ENCODE measurements around the gene ROR1.

The ROR1 gene

GRCh38 chr1:64117492-64117891 lies 343.7 kb downstream of the ROR1 start:
- DNase-seq: no peak

DNA sequence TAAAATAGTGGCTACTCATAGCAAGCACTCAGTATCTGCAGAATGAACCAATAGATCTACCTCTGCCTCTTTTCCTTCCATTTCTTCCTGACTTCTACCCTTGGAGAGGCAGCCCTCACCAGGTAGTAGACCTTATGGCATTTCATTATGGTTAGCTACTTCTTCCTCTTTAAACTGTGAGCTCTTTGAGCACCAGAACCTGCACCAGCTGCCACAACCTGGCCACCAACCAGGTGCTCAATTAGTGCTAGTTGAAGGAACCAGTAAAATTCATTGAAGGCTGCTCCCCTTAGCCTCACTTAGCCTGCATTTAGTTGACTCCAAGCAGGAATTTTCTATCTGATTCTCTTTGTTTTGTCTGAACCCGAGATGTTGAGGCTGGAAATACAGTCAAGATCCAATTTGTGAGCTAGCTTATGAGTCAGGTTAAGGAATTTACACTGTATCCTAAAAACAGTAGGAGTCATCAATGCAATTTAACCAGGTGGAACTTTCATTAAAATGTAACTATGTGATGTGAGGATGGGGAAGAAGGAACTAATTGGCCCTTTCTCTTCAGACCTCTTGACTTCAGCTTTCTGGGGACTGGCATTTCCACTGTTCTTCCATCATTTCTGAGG lies 348.1 kb downstream of the ROR1 start:
- no peak for DNase-seq

DNA sequence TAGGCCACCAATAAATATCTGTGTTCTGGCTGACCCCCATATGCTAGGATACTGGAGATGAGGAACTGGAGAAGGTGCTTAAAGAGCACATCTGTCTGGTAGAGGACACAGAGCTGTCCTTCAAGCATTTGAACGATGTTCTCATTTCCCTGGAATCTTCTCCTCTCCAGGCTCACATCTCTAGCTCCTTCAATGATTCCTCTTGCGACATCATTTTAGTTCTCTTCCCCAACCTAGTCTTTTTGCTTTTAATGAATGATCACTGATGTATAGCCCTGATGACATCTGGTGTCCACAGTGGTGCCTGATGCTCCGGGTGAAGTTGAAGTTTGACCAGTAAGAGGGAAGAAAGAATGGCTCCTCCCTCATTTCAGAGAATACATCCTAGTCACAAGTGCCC lies 348.8 kb downstream of the ROR1 start:
- DNase-seq: no peak

DNA sequence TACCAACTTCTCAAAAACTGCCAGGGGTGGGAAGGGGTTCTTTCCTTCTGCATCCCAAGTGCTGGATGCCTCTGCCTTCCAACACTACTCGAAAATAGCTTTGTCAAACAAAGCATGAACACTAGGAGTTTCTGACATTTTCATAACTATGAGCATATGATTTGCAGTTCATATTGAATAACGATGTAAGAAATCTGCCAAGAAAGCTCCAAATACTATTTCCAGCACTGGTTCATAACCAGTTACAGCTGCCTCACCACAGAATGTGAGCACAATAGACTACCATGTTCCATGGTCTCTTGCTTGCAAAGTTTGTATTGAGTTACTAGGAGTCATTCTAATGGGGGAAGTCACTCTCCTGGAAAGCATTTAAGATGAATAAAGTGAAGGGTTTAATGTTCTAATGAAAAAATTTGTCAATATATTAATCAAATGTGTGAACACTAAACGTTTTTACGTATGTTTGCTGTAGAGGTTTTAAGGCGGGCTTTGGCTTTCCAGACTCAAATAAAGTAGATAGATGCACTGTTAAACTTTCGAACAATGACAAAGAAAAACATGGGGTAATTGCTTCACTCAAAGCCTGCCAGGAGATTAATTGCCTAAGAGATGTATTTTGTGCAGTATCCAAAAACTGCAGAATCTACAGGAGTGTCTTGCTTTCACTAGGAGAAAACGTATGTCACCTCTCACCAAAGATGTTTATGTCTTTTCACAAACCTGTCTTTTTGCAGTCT lies 351.1 kb downstream of the ROR1 start:
- no peak for DNase-seq

DNA sequence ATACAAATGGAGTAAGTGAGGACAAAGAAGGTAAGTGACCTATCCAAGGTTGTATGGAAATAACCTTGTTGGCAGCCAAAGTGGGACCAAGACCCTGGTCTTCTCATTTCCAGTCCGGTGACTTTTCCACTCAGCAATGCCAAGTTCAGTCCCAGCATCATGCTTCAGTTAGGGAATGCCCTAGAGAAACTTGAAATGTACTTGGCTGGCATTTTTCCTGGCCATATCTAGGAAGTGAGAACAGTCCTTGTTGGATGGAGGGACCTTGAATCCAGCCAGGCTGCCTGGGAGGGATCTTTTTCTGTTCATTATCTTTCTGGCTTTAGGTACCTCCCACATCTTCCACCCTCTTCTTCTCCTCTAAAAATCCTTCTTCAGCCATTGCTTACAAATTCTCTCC lies 352.8 kb downstream of the ROR1 start:
- no peak for DNase-seq

DNA sequence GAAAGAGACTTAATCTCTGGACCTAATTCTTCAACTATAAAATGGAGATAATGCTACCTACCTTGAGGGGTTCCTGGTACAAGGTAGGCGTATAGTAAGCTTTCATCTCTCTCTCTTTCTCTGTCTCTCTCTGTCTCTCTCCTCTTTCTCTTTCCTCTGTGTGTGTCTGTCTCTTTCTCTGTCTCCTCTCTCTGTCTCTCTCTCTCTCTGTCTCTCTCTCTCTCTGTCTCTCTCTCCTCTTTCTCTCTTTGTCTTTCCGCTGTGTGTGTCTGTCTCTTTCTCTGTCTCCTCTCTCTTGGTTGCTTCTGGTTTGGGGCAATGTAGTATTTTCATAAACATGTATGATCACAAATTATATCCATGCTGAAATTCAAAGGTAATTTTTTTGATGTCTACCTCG lies 353.5 kb downstream of the ROR1 start:
- DNase-seq: no peak

DNA sequence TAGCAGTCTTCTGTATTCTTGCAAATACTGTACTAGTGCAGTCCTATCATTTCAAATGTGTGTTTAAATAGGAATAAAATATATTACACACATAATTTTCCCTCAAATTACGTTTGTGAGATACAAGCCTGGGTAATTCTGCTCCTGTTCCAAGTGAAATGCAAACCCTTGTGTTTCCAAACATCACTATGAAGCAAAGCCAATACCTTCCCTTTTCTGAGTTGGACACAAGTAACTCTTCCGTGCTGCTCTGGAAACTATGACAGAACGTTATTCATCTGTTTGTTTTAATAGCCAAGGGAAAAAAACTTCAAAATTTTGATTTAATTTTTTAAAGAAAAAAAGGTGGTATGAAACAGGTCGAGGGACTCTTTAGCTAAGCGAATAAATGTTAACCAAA lies 355.9 kb downstream of the ROR1 start:
- no peak for DNase-seq

DNA sequence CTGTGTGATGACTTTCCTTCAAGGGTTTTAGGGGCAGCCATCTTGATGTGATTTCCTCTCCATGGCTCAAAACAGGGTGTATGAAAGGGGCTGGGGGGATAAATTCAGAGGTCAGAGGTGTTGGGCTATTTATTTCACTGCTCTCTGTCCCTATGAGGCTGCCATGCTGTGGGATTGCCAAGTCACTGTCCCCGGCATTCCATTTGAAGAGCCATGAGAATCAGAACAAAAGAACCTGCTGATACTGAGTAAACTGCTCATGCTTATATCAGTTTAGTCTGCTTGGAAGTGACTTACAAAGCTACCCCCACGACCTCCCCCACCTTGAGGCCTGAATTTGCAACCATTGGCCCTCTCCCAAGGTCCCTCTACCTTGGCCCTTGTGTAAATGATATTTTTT lies 357.3 kb downstream of the ROR1 start:
- DNase-seq: no peak

GRCh38 chr1:64133036-64133435 lies 359.2 kb downstream of the ROR1 start:
- no peak for DNase-seq

- DNase-seq: no peak
Measured at GRCh38 chr1:64135462-64136223, 361.8 kb downstream of the ROR1 start.

- no peak for DNase-seq
Measured at GRCh38 chr1:64136296-64136695, 362.5 kb downstream of the ROR1 start.

GRCh38 chr1:64136752-64137411 lies 363.1 kb downstream of the ROR1 start:
- peak; percentile 27 for DNase-seq

DNA sequence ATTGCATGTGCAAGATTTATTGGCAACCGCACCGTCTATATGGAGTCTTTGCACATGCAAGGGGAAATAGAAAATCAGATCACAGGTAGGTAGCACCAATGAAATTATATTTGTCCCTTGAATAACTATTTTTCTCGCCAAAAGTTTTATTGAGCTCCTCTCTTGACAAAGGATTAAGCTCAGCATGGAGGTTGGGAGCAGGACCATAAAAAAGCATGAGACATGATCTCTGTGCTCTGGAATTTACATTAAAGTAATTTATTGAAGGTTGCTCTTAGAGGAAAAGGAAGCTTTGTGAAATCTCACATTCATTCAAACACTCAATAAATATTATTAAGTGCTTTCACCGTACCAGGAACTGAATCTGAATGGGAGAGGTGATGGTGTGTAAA lies 363.6 kb downstream of the ROR1 start:
- no peak for DNase-seq

DNA sequence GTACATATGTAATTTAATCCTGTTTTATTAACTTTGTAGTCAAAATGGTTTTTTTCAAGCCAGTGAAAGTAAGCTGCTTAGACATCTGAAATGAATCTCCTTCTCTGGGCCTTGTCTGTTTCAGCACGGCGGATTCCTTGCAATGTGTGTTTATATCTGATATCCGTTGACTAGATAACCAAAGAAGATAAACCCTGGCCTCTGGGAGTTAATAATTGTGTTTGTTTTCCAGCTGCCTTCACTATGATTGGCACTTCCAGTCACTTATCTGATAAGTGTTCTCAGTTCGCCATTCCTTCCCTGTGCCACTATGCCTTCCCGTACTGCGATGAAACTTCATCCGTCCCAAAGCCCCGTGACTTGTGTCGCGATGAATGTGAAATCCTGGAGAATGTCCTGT lies 366.1 kb downstream of the ROR1 start:
- no peak for DNase-seq

DNA sequence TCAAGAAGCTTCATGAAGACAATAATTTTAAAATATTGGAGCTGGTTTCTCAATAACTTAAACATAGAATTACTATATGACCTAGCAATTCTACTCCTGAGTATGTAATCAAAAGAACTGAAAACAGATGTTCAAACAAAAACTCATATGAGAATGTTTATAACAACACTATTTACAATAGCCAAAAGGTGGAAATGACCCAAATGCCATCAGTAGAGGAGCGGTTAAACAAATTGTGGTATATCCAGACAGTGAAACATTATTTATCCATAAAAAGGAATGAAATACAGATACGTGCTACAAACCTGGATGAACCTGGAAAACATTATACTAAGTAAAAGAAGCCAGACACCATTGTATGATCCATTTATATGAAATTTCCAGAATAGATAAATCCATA lies 366.8 kb downstream of the ROR1 start:
- no peak for DNase-seq

GRCh38 chr1:64147045-64147724 lies 373.4 kb downstream of the ROR1 start:
- DNase-seq: no peak

GRCh38 chr1:64147759-64148158 lies 373.9 kb downstream of the ROR1 start:
- DNase-seq: no peak

DNA sequence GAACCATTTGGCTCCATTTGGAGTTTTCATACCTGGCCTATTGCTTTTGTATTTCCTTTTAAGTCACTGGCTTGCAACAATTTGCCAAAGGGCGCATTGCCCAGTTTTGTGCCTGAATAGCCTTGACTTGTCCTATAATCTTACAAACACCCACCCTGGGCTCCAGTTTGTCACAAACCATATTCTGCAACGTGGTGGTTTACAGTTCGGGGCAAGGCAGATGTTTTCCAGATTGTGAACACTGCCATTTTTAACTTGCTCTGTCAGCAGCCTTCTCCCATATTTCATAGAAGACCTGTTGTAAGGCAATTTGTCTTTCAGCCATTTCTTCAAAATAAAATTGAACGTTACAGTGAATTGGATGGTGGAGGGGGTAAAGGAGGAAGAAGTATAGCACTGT lies 376.4 kb downstream of the ROR1 start:
- DNase-seq: no peak

DNA sequence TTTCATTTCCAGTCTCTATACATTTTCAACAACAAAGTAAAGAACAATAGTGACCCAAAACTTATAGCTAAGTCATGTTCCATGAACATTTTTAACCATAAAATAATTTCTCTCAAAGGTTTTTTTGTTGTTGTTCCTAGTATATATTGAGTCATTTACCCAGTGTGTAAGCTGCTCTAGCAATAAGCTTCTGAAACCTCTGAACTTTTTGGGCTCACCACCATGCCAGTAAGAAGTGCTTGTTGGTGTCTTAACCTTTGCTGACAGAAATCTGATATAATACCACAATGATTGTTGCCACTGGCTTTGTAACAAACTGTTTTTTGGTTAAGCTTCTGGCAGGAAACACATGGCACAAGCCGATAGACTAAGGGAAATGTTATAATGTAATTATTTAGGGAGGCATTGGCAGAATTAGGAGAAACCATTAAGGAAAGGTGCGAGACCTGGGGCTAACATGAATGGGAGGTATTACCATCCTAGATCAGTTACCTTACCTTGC lies 377.0 kb downstream of the ROR1 start:
- no peak for DNase-seq

- DNase-seq: no peak
Measured at GRCh38 chr1:64155278-64155677, 381.5 kb downstream of the ROR1 start.

DNA sequence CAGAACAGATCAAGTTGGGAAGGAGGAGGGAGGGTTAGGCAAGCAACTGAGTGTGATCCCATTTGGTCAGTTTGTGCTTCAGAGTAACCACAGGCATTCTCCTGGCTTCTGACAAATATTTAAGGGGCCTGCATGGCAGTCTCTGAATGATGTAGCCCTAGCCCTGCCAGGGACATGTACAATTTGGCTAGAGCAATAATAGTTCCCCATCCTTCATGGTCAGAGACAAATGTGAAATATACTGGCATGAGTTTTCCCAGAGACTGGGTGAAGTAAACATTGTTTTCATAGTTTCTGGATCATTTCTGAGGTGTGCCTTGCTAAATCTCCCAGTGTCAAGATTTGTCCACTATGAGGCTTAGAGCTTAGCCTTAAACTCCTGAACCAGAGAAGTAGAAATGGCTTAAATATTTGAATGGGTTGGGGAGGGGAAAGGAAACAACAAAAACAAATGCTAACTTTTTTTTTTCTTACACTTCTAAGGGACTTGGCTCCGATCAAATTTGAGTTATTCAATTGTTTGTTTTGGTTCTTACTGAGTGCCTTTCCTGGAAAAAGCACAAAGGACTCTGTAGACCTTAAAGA lies 387.6 kb downstream of the ROR1 start:
- DNase-seq: no peak

DNA sequence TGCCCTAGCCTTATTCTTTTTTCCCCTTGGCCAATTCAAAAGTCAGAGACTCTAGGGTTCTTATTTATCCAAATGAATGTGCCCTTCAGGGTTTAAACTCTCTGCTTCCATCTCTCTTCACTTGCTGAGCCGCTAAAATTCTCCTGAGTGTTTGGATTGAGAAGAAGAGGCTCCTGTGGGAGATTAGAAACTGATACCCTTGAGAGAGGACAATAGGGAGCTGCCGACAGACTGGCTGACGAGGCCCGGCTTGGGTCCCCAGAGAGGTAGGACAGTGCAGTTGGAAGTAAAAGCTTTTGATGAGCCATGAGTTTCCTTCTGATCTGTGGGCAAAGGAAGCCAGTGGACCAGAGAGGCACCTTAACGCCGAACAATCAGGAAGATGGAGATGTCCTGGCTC lies 388.3 kb downstream of the ROR1 start:
- no peak for DNase-seq

DNA sequence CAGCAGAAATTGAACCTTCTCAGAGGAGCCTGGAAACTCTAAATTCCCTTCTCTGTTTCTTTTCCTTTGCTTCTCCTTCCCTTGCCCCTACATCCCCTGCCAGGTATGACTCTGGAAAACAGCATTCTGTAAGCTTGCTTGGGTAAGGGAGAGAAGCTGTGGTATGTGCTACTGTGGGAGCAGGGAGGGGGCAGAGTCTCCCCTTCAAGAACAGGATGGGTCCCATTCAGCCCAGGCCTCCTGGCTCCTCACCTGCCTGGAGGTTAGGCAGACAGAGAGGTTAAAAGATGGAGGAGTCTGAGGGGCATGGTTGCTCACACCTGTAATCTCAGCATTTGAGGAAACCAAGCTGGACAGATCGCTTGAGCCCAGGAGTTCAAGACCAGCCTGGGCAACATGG lies 389.0 kb downstream of the ROR1 start:
- no peak for DNase-seq
